Stomach (tissue), 19 donors: ENCODE results near the gene ALG14. TPM values are rescaled to one million over a fixed set of nuclear protein-coding genes. Genes with fewer than 3 reads are reported as not detected.

Experiments
- DNase-seq, 2 donors: peaks; one replicate each; pipeline versions ENCODE4 v3.0.0 to v3.0.0-alpha.2; 2013 to 2019
- H3K27ac ChIP-seq, 5 donors: fragments of 200-600 bp in 4 of 5; sonication (generic) in 4 of 5; one replicate each; pipeline ENCODE4 v1.5.1; 2013 to 2019; ENCODE audit warnings: mild to moderate bottlenecking in 1 of 5, moderate library complexity in 1 of 5
- H3K27me3 ChIP-seq, 3 donors: fragments of 200-600 bp; sonication (generic); one replicate each; pipeline ENCODE4 v1.5.1; 2017 to 2019; ENCODE audit warnings: mixed run types in 1 of 3
- H3K36me3 ChIP-seq, 4 donors: fragments of 200-600 bp; sonication (generic); 1 replicate in 3 of 4; 2 replicates in 1 of 4; pipeline ENCODE4 v1.5.1; 2016 to 2019
- H3K4me1 ChIP-seq, 4 donors: fragments of 200-600 bp; sonication (generic); one replicate each; pipeline ENCODE4 v1.5.1; 2016 to 2019
- H3K4me3 ChIP-seq, 4 donors: fragments of 200-600 bp; sonication (generic) in 3 of 4; one replicate each; pipeline ENCODE4 v1.5.1; 2016 to 2019; ENCODE audit warnings: mild to moderate bottlenecking in 1 of 4
- H3K9me3 ChIP-seq, 4 donors: fragments of 200-600 bp; sonication (generic); one replicate each; pipeline ENCODE4 v1.5.1; 2016 to 2019
- CTCF ChIP-seq, 7 experiments: fragments of 450-650 bp in 4 of 7; fragments of 200-600 bp in 3 of 7; sonication (generic) in 3 of 7; IDR thresholded peaks; one replicate each; pipeline ENCODE4 v1.5.1; 2016 to 2019; ENCODE audit warnings: antibody characterized with exemption in 7 of 7, control low read depth in 2 of 7, mild to moderate bottlenecking in 1 of 7
- EP300 ChIP-seq: sonication (generic); formaldehyde crosslinking; IDR thresholded peaks from one replicate; pipeline ENCODE4 v1.6.1; 2017; ENCODE audit warnings: antibody characterized with exemption
- POLR2A ChIP-seq, 4 donors: fragments of 450-650 bp; IDR thresholded peaks; one replicate each; pipeline ENCODE4 v1.6.1; 2016; ENCODE audit warnings: antibody characterized with exemption in 4 of 4, control low read depth in 2 of 4, mild to moderate bottlenecking in 1 of 4, moderate library complexity in 1 of 4
- POLR2AphosphoS5 ChIP-seq, 3 donors: sonication (generic); formaldehyde crosslinking; IDR thresholded peaks; one replicate each; pipeline ENCODE4 v1.6.1; 2016; ENCODE audit warnings: antibody characterized with exemption in 3 of 3
- WGBS, 5 donors: extraction: QIAGEN DNeasy Blood & Tissue Kit in 3 of 5; methylation state at CpG; one replicate each; pipeline versions ENCODE4 v1.1.5 to v1.1.7; 2013 to 2018; 5-methylcytosine and 5-hydroxymethylcytosine counted together
- intact Hi-C: fragments of 100-400 bp; cut with DNase I; formaldehyde crosslinking; loops from one replicate; pipeline ENCODE4 v1.15.1; 2023; ENCODE audit warnings: low total_unique reads
- long read RNA-seq, 10 donors: transcript quantifications; one replicate each; lab custom pipeline, GENCODE V29; 2026
- polyA plus RNA-seq, 3 donors: library from polyadenylated mRNA; stranded (reverse); fragments of 200-250 nt; gene quantifications; one replicate each; pipeline ENCODE4 v1.2.3, GENCODE V29; 2013
- total RNA-seq, 5 donors: library from RNA; depleted of rRNA; stranded (reverse); fragments of >200 nt; gene quantifications; one replicate each; pipeline versions ENCODE4 v1.1.0 to v1.2.3, GENCODE V29; 2014 to 2016
- donor health status: healthy with polysubstance abuse.
- donor health status: Bipolar disorder and iron deficiency.
- donor health status: healthy.

ALG14 gene, protein sequence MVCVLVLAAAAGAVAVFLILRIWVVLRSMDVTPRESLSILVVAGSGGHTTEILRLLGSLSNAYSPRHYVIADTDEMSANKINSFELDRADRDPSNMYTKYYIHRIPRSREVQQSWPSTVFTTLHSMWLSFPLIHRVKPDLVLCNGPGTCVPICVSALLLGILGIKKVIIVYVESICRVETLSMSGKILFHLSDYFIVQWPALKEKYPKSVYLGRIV
- total RNA-seq (1 to 10 TPM in 1 of 5 donors, under 1 TPM in 3, not detected in 1; under 0.01 to 3.5 (median 0.58) TPM), polyA plus RNA-seq (1 to 10 TPM; 1.1 to 1.5 (median 1.1) TPM)
- long read RNA-seq, donor 1, full-length matches to known transcripts, result 4 of 4 reads
- long read RNA-seq, donor 1, partial matches to known transcripts, result 0 of 4 reads
- long read RNA-seq, donor 1, other reads (novel, unspliced or antisense), result 0 of 4 reads
- long read RNA-seq, donor 2, full-length matches to known transcripts, result 2 of 2 reads
- long read RNA-seq, donor 2, partial matches to known transcripts, result 0 of 2 reads
- long read RNA-seq, donor 2, other reads (novel, unspliced or antisense), result 0 of 2 reads
- long read RNA-seq, donor 3, full-length matches to known transcripts, result 5 of 5 reads
- long read RNA-seq, donor 3, partial matches to known transcripts, result 0 of 5 reads
- long read RNA-seq, donor 3, other reads (novel, unspliced or antisense), result 0 of 5 reads
- long read RNA-seq, donor 4, full-length matches to known transcripts, result 1 of 1 reads
- long read RNA-seq, donor 4, partial matches to known transcripts, result 0 of 1 reads
- long read RNA-seq, donor 4, other reads (novel, unspliced or antisense), result 0 of 1 reads
- long read RNA-seq, donor 5, full-length matches to known transcripts, result 6 of 6 reads
- long read RNA-seq, donor 5, partial matches to known transcripts, result 0 of 6 reads
- long read RNA-seq, donor 5, other reads (novel, unspliced or antisense), result 0 of 6 reads
- long read RNA-seq, donor 6, result 0 reads
- long read RNA-seq, donor 7, full-length matches to known transcripts, result 5 of 5 reads
- long read RNA-seq, donor 7, partial matches to known transcripts, result 0 of 5 reads
- long read RNA-seq, donor 7, other reads (novel, unspliced or antisense), result 0 of 5 reads
- long read RNA-seq, donor 8, full-length matches to known transcripts, result 9 of 9 reads
- long read RNA-seq, donor 8, partial matches to known transcripts, result 0 of 9 reads
- long read RNA-seq, donor 8, other reads (novel, unspliced or antisense), result 0 of 9 reads
- long read RNA-seq, donor 9, full-length matches to known transcripts, result 8 of 8 reads
- long read RNA-seq, donor 9, partial matches to known transcripts, result 0 of 8 reads
- long read RNA-seq, donor 9, other reads (novel, unspliced or antisense), result 0 of 8 reads
- long read RNA-seq, donor 10, full-length matches to known transcripts, result 1 of 1 reads
- long read RNA-seq, donor 10, partial matches to known transcripts, result 0 of 1 reads
- long read RNA-seq, donor 10, other reads (novel, unspliced or antisense), result 0 of 1 reads

DNA sequence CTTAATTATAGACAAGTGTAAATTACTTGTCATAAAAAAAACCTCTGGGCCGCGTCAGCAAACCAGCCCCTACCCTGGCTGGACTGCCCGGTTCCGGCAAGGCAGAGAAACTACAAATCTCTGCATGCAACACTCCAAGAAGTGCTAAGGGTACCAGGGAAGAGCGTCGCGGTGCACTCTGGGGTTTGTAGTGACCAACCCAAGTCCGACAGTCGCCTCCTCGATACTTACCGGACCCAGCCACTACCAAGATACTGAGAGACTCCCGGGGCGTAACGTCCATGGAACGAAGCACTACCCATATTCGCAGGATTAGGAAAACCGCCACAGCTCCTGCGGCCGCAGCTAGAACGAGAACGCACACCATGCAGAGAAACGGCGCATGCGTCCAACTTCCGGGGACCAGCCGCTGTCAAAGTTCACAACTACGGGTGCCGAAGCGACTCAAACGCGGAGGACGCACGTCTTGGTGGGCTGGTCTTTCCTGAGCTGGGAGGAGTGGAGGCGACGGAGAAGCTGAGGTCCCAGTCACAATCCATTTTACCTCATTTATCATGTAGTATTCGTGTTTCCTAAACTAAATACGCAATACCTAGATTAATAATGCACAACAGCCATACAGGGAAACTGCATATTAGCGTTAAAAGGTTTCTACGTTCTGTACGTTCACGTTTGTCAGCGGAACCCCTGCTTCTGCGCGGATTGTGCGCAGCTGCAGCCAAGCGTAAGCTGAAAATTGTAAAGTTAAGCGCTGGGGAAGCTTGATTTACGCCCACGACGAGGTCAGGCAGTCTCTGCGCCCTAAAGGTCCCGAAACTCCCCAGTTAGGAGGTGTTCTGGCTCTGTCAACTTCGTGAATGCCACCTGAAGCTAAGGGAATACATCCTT is at the start of gene ALG14:
ALG14 (minus strand) TSS at position 420 of the 888 bp plus-strand sequence; CDS start at position 367, 53 bp downstream.
- peak within 1 kb of the TSS; percentile 84 to 95 (median 94) for H3K27ac ChIP-seq
- no peaks in the 10 kb centered on the region for H3K27me3 ChIP-seq
- TF ChIP-seq CTCF (IDR thresholded peaks at IDR 0.05), result peak in 1 of 7 experiments; percentile 10
- peak in 2 of 4 donors; percentile 27 to 62 for TF ChIP-seq POLR2A (IDR thresholded peaks at IDR 0.05)
- TF ChIP-seq EP300, result no peak
- TF ChIP-seq POLR2AphosphoS5 (IDR thresholded peaks at IDR 0.05), result peak; percentile 78 to 96 (median 93)
- H3K4me1 ChIP-seq, result peaks cover 5 to 21% (median 14%) of the 10 kb centered on the region in 4 donors
- intact Hi-C loops, result no loop called here
- no peaks in the 10 kb centered on the region for H3K9me3 ChIP-seq
- H3K36me3 ChIP-seq, result no peaks in the 10 kb centered on the region
- WGBS, 5 donors, result 0 to 1% (median 0%) methylated on average over 41 to 53 of the region's 53 CpGs
- DNase-seq, result peak; percentile 94 to 99
- H3K4me3 ChIP-seq, result peak within 1 kb of the TSS; percentile 60 to 71 (median 66)

DNA sequence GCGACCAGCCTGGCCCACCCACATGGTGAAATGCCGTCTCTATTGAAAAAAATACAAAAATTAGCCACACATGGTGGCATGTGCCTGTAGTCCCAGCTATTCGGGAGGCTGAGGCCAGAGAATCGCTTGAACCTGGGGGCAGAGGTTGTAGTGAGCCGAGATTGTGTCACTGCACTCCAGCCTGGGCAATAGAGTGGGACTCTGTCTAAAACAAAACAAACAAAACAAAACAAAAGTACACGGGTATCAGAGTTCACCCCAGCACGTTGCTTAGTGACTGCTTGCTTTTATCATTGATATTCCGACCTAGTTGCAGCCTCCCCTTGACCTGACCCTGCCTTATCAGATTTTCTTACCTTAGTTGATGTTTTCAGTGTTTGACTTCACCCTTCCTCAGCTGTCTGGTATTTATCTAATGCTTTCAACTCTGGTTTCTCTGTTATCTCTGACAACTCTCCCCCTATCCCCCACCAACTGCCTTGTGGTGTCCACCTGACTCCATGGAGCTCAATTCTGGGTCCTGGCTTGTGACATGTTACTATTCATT is 49.5 kb upstream of the ALG14 start:
- Histone ChIP-seq H3K9me3 (no peaks in the 10 kb centered on the region), H3K27me3 (peaks cover 0 to 12% (median 0%) of the 10 kb centered on the region in 3 donors), H3K4me3 (no peak overlapping the region), H3K4me1 (peaks cover 13 to 41% (median 23%) of the 10 kb centered on the region in 4 donors), H3K27ac (peak overlapping the region in 1 of 5 donors; percentile 11), H3K36me3 (no peaks in the 10 kb centered on the region)
- 33 to 53% (median 42%) methylated on average over 8 of the region's 8 CpGs for WGBS, 5 donors
- no peak for TF ChIP-seq POLR2A (IDR thresholded peaks at IDR 0.05)
- no peak for TF ChIP-seq EP300
- no peak for TF ChIP-seq POLR2AphosphoS5 (IDR thresholded peaks at IDR 0.05)
- TF ChIP-seq CTCF (IDR thresholded peaks at IDR 0.05), result no peak
- intact Hi-C loops, result no loop called here
- peak in 1 of 2 donors; percentile 13 for DNase-seq

DNA sequence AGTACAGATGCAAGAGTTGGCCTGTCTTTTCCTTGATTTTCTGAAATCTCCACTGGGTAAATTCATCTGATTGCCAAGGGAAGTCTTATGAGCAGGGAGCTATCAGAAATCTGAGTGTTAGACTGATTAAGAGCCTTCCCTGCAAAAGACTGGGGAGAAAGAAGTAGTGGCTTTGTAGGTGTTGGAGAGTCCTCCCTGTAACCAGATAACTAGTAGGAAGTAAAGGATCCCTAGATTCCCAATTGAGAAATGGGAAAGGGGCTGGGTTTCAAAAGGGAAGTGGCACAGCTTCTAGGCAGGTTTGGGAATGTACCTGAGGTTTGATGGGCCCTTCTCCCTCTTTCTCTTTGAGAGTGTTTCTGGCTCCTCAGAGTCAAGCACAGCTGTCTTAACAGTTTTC is 46.5 kb upstream of the ALG14 start:
- no peak overlapping the region for H3K27ac ChIP-seq
- no peak for DNase-seq
- intact Hi-C loops, result no loop called here
- no peaks in the 10 kb centered on the region for H3K36me3 ChIP-seq
- H3K27me3 ChIP-seq, result peaks cover 0 to 16% (median 0%) of the 10 kb centered on the region in 3 donors
- H3K4me3 ChIP-seq, result no peak overlapping the region
- no peaks in the 10 kb centered on the region for H3K9me3 ChIP-seq
- TF ChIP-seq POLR2AphosphoS5 (IDR thresholded peaks at IDR 0.05) (no peak), CTCF (IDR thresholded peaks at IDR 0.05) (no peak), EP300 (no peak), POLR2A (IDR thresholded peaks at IDR 0.05) (no peak)
- H3K4me1 ChIP-seq, result peaks cover 14 to 51% (median 34%) of the 10 kb centered on the region in 4 donors
